ENCODE data around the gene MARCO. TPM values are rescaled to one million over a fixed set of nuclear protein-coding genes. Genes with fewer than 3 reads are reported as not detected.

The MARCO gene
- total and polyA plus RNA-seq, 2 donors (not counting 3 experiments of a cell fraction or from before 2014, with no cell fraction given): not detected

GRCh38 chr2:118925981-118926380 lies 16.0 kb upstream of the MARCO start:
- Histone ChIP-seq H3K9me3 (replicated peaks; ENCODE audit: control insufficient read depth, insufficient read depth, low read length) (no peaks in the 10 kb centered on the region), H3K27me3 (ENCODE audit: control insufficient read depth in 2 of 2, insufficient read depth in 2 of 2, low read length in 2 of 2) (no peaks in the 10 kb centered on the region), H3K36me3 (ENCODE audit: control insufficient read depth in 2 of 2, extremely low read depth in 1 of 2, insufficient read depth in 2 of 2, low read length in 2 of 2) (no peaks in the 10 kb centered on the region), H3K4me2 (ENCODE audit: insufficient read depth, low read length) (no peak overlapping the region), H2AFZ (ENCODE audit: low read depth, low read length) (no peak overlapping the region), H3K4me1 (ENCODE audit: control insufficient read depth, extremely low read depth, insufficient read depth, low read length) (no peaks in the 10 kb centered on the region), H3K9ac (replicated peaks; ENCODE audit: extremely low read depth, insufficient read depth, low read length) (no peak overlapping the region), H3K9me1 (replicated peaks; ENCODE audit: control insufficient read depth, extremely low read depth, insufficient read depth, low read length) (no peaks in the 10 kb centered on the region), H3K4me3 (replicated peaks in 1 of 3; ENCODE audit: insufficient read depth in 1 of 3, low read depth in 1 of 3, low read length in 3 of 3) (no peak overlapping the region), H3K79me2 (ENCODE audit: control insufficient read depth, insufficient read depth, low read length) (no peaks in the 10 kb centered on the region), H4K20me1 (replicated peaks; ENCODE audit: control insufficient read depth, extremely low read depth, insufficient read depth, low read length) (no peaks in the 10 kb centered on the region), H3K27ac (ENCODE audit: insufficient read depth, low read depth, low read length) (no peak overlapping the region)
- no peak for DNase-seq (ENCODE audit: low read depth, low spot score)
- BruUV-seq (replicated peaks): no TSS peak
- FAIRE-seq: no peak
- intact Hi-C loops (cut with micrococcal nuclease): no loop called here
- ChIA-PET POLR2A (no interaction called here), CTCF (no interaction called here)
- TF ChIP-seq EZH2 (IDR thresholded peaks at IDR 0.05; ENCODE audit: borderline replicate concordance, low read depth, low read length, severe bottlenecking) (no peak), GATA2 (IDR thresholded peaks at IDR 0.05; ENCODE audit: insufficient read depth, insufficient read length, low read depth, low read length) (no peak), CTCF (IDR thresholded peaks at IDR 0.05; ENCODE audit: extremely low read depth in 1 of 2, insufficient read depth in 1 of 2, low read depth in 1 of 2, low read length in 2 of 2) (no peak), POLR2A (IDR thresholded peaks at IDR 0.05; ENCODE audit: low read depth, low read length) (no peak), MAX (IDR thresholded peaks at IDR 0.05; ENCODE audit: insufficient read depth, insufficient read length) (no peak), FOS (IDR thresholded peaks at IDR 0.05; ENCODE audit: borderline replicate concordance, insufficient read depth, low read length) (no peak), POLR2AphosphoS5 (IDR thresholded peaks at IDR 0.05; ENCODE audit: insufficient read depth, low read depth, low read length) (no peak), JUN (IDR thresholded peaks at IDR 0.05; ENCODE audit: borderline replicate concordance, insufficient read depth, insufficient read length, low read depth) (no peak), MYC (IDR thresholded peaks at IDR 0.05; ENCODE audit: low read depth, low read length) (no peak)
- dilution Hi-C loops (cut with MboI; ENCODE audit: extremely low pct_ligation_motif_present, low sequenced_read_pairs): no loop called here
